Measurements from ENCODE around the gene GREB1L. TPM values are rescaled to one million over a fixed set of nuclear protein-coding genes. Genes with fewer than 3 reads are reported as not detected.
"Not testable (repeated sequence)": the region's sequence is repeated elsewhere in the genome, so short reads cannot be mapped to it uniquely, and the experiment has no call there.

GREB1L gene
- total and polyA plus RNA-seq, 11 donors: 4.0 to 21.5 (median 9.0) TPM

DNA sequence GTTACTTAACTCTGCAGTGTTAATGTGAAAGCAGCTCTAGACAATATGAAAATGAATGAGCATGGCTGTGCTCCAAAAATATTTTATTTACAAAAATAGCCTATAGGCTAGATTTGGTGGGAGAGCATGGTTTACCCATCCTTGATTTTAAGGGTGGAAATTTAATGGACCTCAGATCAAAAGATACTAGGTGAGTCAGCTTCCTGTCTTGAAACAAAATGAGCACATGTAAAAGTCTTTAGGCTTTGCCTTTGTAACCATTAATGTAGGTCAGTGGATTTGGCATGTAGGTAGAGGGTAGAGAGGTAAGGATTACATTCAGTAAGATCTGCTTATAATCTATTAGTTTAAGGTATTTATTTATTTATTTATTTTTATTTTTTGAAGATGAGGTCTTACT lies 72.7 kb downstream of the GREB1L start:
- H3K27ac ChIP-seq: no peak overlapping the region
- no peak for ATAC-seq
- H3K9me3 ChIP-seq: peaks cover 0 to 5% (median 0%) of the 10 kb centered on the region in 12 donors
- no peak overlapping the region for H3K4me3 ChIP-seq
- DNase-seq: no peak
- intact Hi-C loops (cut with DNase I): loop anchor here in 1 of 10 donors (10.0 kb wide), 1 partner anchor 50 kb away; no protein-coding TSS in a partner anchor
- H3K36me3 ChIP-seq: no peaks in the 10 kb centered on the region
- H3K27me3 ChIP-seq: no peaks in the 10 kb centered on the region
- no peak for TF ChIP-seq POLR2A (IDR thresholded peaks at IDR 0.05)
- TF ChIP-seq, protein P1, sequence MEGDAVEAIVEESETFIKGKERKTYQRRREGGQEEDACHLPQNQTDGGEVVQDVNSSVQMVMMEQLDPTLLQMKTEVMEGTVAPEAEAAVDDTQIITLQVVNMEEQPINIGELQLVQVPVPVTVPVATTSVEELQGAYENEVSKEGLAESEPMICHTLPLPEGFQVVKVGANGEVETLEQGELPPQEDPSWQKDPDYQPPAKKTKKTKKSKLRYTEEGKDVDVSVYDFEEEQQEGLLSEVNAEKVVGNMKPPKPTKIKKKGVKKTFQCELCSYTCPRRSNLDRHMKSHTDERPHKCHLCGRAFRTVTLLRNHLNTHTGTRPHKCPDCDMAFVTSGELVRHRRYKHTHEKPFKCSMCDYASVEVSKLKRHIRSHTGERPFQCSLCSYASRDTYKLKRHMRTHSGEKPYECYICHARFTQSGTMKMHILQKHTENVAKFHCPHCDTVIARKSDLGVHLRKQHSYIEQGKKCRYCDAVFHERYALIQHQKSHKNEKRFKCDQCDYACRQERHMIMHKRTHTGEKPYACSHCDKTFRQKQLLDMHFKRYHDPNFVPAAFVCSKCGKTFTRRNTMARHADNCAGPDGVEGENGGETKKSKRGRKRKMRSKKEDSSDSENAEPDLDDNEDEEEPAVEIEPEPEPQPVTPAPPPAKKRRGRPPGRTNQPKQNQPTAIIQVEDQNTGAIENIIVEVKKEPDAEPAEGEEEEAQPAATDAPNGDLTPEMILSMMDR (IDR thresholded peaks at IDR 0.05): no peak
- no peaks in the 10 kb centered on the region for H3K4me1 ChIP-seq

DNA sequence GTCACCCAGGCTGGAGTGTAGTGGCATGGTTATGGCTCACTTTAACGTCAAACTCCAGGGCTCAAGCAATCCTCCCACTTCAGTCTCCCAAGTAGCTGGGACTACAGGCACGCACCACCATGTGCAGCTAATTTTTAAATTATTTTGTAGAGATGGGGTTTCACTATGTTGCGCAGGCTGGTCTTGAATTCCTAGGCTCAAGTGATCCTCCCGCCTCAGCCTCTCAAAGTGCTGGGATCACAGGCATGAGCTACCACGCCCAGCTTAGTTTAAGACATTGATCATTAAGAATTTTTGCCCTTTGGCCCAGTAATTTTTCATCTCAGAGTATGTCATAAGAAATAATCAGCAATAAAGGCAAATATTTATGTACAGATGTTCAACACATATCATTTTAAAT lies 73.1 kb downstream of the GREB1L start:
- H3K4me1 ChIP-seq, H3K36me3 ChIP-seq, H3K4me3 ChIP-seq, H3K27ac ChIP-seq, H3K27me3 ChIP-seq, ATAC-seq, H3K9me3 ChIP-seq, DNase-seq: not testable (repeated sequence)
- 91 to 94% (median 91%) methylated on average over 5 of the region's 5 CpGs for WGBS, 4 donors
- intact Hi-C loops (cut with DNase I): loop anchor here in 1 of 10 donors (10.0 kb wide), 1 partner anchor 50 kb away; no protein-coding TSS in a partner anchor

DNA sequence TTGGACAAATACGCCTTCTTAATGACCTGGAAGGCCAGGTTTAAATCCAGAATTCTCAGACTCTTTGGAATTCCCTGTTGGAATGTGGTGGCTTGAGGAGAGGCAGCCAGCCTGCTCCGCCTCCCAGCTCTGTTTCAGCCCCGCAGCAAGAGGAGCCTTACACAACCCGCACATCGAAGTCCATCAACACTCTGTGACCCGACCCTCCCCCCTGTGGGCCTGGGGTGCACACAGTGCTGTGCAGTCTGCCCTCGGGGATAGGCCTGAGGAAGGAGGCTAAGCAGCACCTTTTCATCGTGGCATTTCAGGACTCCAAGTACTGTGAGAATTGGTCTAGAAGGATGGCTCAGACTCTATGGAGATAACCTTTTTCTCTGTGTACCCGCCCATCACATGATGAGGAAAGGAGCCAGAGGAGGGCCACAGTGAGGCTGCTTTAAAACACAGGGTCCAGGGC lies 73.7 kb downstream of the GREB1L start:
- intact Hi-C loops (cut with DNase I): loop anchor here in 1 of 10 donors (10.0 kb wide), 1 partner anchor 49 kb away; no protein-coding TSS in a partner anchor
- 49 to 67% (median 55%) methylated on average over 7 to 9 of the region's 9 CpGs for WGBS, 4 donors

DNA sequence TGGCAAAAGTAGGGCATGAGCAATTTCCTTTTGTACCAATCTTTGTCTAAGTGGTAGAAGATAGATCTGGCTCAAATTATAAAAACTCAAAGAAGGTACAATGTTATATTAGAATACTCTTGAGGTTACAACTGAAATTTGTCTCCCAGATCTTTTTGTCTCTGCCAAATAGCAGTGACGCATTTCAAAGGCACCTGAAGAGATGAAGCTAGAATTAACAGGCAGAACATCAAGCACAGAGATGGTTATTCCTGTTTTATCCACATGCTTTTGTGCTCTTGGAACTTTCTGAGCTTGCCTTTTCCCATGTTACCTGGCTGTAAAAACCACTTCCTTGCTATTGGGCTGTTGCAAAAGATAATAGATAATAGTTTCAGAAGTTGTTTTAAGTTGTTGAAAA lies 74.3 kb downstream of the GREB1L start:
- no peak for TF ChIP-seq POLR2A (IDR thresholded peaks at IDR 0.05)
- TF ChIP-seq, protein P1 (IDR thresholded peaks at IDR 0.05): no peak
- Histone ChIP-seq H3K36me3 (no peaks in the 10 kb centered on the region), H3K4me1 (no peaks in the 10 kb centered on the region), H3K4me3 (no peak overlapping the region), H3K27ac (no peak overlapping the region), H3K27me3 (no peaks in the 10 kb centered on the region), H3K9me3 (peaks cover 0 to 5% (median 0%) of the 10 kb centered on the region in 12 donors)
- 87 to 97% (median 94%) methylated on average over 1 of the region's 1 CpG for WGBS, 4 donors
- DNase-seq: no peak
- intact Hi-C loops (cut with DNase I): loop anchor here in 1 of 10 donors (10.0 kb wide), 1 partner anchor 49 kb away; no protein-coding TSS in a partner anchor
- no peak for ATAC-seq

More for the DNA sequence above, 73.7 kb downstream of the GREB1L start:
- peaks cover 0 to 5% (median 0%) of the 10 kb centered on the region in 12 donors for H3K9me3 ChIP-seq
- no peak overlapping the region for H3K4me3 ChIP-seq
- DNase-seq (no peak), ATAC-seq (no peak)
- no peaks in the 10 kb centered on the region for H3K36me3 ChIP-seq
- TF ChIP-seq, protein P1 (IDR thresholded peaks at IDR 0.05): no peak
- TF ChIP-seq POLR2A (IDR thresholded peaks at IDR 0.05): no peak
- no peaks in the 10 kb centered on the region for H3K27me3 ChIP-seq
- no peaks in the 10 kb centered on the region for H3K4me1 ChIP-seq
- no peak overlapping the region for H3K27ac ChIP-seq

DNA sequence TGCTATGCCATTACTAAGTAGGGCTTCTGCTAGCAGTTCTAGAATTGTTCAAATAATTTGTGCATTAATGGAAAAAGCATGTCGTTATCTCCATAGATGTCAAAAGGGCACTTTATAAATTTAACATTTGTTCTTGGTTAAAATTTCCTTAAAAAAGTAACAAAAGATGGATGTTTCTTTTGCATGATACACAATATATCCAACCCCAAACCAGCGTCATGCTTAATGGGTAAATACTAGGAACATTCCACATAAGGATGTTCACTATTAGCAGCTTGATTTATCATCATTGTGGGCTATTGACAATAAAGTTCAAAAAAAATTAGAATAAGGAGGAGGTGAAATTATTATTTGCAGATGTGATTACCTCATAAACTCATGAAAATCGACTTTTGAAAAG lies 79.7 kb downstream of the GREB1L start:
- peaks cover 0 to 2% (median 0%) of the 10 kb centered on the region in 12 donors for H3K9me3 ChIP-seq
- DNase-seq: no peak
- intact Hi-C loops (cut with DNase I): loop anchor here in 3 of 10 donors (5.0 to 10.0 kb wide), 3 partner anchors 39 to 73 kb away; no protein-coding TSS in a partner anchor
- 82 to 87% (median 86%) methylated on average over 3 of the region's 3 CpGs for WGBS, 4 donors
- no peak for ATAC-seq
- H3K4me1 ChIP-seq: no peaks in the 10 kb centered on the region
- TF ChIP-seq, protein P1 (IDR thresholded peaks at IDR 0.05): no peak
- no peak for TF ChIP-seq POLR2A (IDR thresholded peaks at IDR 0.05)
- H3K27me3 ChIP-seq: no peaks in the 10 kb centered on the region
- H3K4me3 ChIP-seq: no peak overlapping the region
- H3K27ac ChIP-seq: no peak overlapping the region
- no peaks in the 10 kb centered on the region for H3K36me3 ChIP-seq
